GM06990 (cell line): ENCODE measurements around the gene TMEM164.

ENCODE experiments used
- DNase-seq: peaks from one replicate; pipeline ENCODE4 v3.0.0-alpha.2; 2011; ENCODE audit not compliant: insufficient read length; ENCODE audit errors: extremely low read depth
- H3K27me3 ChIP-seq: replicated peaks from 2 replicates; pipeline ENCODE4 v1.6.0; 2011; ENCODE audit warnings: low read length; ENCODE audit not compliant: control insufficient read depth, insufficient read depth
- H3K36me3 ChIP-seq: 2 replicates; pipeline ENCODE4 v1.5.1; 2011; ENCODE audit warnings: low read length; ENCODE audit not compliant: control insufficient read depth, insufficient read depth
- H3K4me3 ChIP-seq: replicated peaks from 2 replicates; pipeline ENCODE4 v1.5.1; 2011; ENCODE audit warnings: low read depth, mild to moderate bottlenecking, control low read depth, low read length
- TF ChIP-seq, protein P1 (sequence below): IDR thresholded peaks from 2 replicates; pipeline ENCODE4 v1.5.1; 2011; ENCODE audit warnings: low read length, control low read depth, mild to moderate bottlenecking, inconsistent platforms; ENCODE audit not compliant: insufficient read depth, poor library complexity, severe bottlenecking

Gene TMEM164

DNA sequence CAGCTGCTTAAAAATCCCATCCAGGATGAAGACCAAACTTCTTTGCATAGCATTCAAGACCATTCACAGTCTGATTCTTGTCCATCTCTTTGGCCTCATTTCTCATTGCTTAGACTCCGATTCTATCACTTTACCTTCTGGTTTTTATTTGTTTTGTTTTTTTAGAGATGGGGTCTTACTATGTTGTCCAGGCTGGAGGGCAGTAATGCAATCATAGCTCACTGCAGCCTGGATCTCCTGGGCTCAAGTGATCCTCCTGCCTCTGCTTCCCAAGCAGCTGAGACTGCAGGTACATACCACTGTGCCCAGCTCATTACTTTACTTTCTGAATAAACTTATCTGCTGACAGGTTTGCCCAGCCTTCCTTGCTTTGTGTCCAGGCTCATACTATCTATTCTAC, 152.8 kb downstream of the TMEM164 start:
- DNase-seq = no peak
- H3K36me3 ChIP-seq = no peaks in the 10 kb centered on the region
- H3K27me3 ChIP-seq = no peaks in the 10 kb centered on the region
- H3K4me3 ChIP-seq = no peak overlapping the region
- TF ChIP-seq, protein P1, sequence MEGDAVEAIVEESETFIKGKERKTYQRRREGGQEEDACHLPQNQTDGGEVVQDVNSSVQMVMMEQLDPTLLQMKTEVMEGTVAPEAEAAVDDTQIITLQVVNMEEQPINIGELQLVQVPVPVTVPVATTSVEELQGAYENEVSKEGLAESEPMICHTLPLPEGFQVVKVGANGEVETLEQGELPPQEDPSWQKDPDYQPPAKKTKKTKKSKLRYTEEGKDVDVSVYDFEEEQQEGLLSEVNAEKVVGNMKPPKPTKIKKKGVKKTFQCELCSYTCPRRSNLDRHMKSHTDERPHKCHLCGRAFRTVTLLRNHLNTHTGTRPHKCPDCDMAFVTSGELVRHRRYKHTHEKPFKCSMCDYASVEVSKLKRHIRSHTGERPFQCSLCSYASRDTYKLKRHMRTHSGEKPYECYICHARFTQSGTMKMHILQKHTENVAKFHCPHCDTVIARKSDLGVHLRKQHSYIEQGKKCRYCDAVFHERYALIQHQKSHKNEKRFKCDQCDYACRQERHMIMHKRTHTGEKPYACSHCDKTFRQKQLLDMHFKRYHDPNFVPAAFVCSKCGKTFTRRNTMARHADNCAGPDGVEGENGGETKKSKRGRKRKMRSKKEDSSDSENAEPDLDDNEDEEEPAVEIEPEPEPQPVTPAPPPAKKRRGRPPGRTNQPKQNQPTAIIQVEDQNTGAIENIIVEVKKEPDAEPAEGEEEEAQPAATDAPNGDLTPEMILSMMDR = no peak

- TF ChIP-seq, protein P1 = peak; percentile 38
- no peaks in the 10 kb centered on the region for H3K36me3 ChIP-seq
- no peak for DNase-seq
- no peak overlapping the region for H3K4me3 ChIP-seq
- no peaks in the 10 kb centered on the region for H3K27me3 ChIP-seq
Measured at GRCh38 chrX:110156167-110156754, 153.3 kb downstream of the TMEM164 start.

DNA sequence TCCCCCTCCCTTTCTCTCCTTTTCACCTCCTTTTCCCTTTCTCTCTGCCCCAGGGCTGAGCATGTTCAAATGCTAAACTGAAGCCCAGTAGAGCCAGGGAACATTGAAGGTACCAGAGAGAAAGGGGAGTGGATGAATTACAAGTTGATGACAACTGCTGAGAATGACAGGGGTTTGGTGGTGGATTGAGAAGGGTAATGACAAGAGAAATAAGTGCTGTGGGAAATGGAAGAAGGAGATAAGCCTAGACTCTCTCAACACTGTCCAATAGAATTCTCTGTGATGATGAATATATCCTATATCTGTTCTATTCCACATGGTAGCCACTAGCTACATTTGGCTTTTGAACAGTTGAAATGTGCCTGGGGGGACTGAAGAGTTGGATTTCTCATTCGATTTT, 154.5 kb downstream of the TMEM164 start:
- no peak for DNase-seq
- Histone ChIP-seq H3K36me3 (no peaks in the 10 kb centered on the region), H3K4me3 (no peak overlapping the region)

GRCh38 chrX:110159235-110159634, 156.3 kb downstream of the TMEM164 start:
- no peak for DNase-seq
- Histone ChIP-seq H3K36me3 (no peaks in the 10 kb centered on the region), H3K27me3 (no peaks in the 10 kb centered on the region)

More for the DNA sequence above, 154.5 kb downstream of the TMEM164 start:
- TF ChIP-seq, protein P1 = no peak
- H3K27me3 ChIP-seq = no peaks in the 10 kb centered on the region

GRCh38 chrX:110159865-110160264, 157.0 kb downstream of the TMEM164 start:
- no peaks in the 10 kb centered on the region for H3K27me3 ChIP-seq
- DNase-seq = no peak
- H3K4me3 ChIP-seq = no peak overlapping the region
- TF ChIP-seq, protein P1 = no peak
- no peaks in the 10 kb centered on the region for H3K36me3 ChIP-seq

More at GRCh38 chrX:110159235-110159634, 156.3 kb downstream of the TMEM164 start:
- TF ChIP-seq, protein P1 = no peak
- no peak overlapping the region for H3K4me3 ChIP-seq

GRCh38 chrX:110161361-110161686, 158.4 kb downstream of the TMEM164 start:
- no peaks in the 10 kb centered on the region for H3K36me3 ChIP-seq
- DNase-seq = no peak
- TF ChIP-seq, protein P1 = no peak
- H3K27me3 ChIP-seq = no peaks in the 10 kb centered on the region
- no peak overlapping the region for H3K4me3 ChIP-seq
